ENCODE results near the gene PCSK1N. TPM values are rescaled to one million over a fixed set of nuclear protein-coding genes. Genes with fewer than 3 reads are reported as not detected.
"Not testable (repeated sequence)": the region's sequence is repeated elsewhere in the genome, so short reads cannot be mapped to it uniquely, and the experiment has no call there.

PCSK1N gene, protein sequence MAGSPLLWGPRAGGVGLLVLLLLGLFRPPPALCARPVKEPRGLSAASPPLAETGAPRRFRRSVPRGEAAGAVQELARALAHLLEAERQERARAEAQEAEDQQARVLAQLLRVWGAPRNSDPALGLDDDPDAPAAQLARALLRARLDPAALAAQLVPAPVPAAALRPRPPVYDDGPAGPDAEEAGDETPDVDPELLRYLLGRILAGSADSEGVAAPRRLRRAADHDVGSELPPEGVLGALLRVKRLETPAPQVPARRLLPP
- 18.0 TPM for polyA plus RNA-seq (2013, experiment 1 of 2)
- 12.3 TPM for polyA plus RNA-seq (2013, experiment 2 of 2)

DNA sequence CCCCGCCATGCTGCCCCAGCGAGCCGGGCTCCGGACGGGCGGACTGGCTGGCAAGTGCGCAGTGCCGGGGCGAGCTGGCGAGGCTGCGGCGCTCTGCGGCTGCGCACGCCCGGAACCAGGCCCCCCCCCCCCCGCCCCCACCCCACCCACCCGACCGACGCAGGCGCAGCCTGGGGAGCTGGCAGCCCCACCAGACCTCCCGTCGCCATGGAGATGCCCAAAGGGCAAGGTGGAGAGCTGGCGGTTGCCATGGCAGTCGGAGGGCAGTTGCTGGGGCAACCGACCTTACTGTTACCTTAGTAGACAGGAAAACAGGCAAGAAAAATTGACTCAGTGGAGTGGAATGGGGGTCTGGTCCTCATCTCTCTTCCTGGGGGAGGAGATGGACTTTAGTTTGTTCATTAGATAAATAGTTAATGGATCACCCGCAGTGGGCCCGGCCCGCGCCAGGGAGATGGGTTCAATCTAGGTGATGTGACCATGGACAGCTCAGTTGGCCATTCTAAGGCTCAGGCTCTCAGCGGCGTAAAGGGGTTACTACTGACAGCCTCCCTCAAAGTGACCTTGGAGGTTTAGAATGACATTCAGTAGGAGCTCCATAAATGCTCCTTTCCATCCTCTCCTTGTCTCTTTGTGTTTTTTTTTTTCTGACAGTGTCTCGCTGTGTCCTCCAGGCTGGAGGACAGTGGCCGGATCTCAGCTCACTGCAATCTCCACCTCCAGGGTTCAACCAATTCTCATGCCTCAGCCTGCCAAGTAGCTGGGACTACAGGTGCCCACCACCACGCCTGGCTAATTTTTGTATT lies at the start of gene PCSK1N:
Gene PCSK1N, minus strand, starts transcription at position 87 of the 806 bp plus-strand sequence. Its CDS starts 78 bp downstream, at position 9.
- Histone ChIP-seq H3K36me3 (ENCODE audit: control insufficient read depth, insufficient read depth, low read length) (no peaks in the 10 kb centered on the region), H3K27ac (ENCODE audit: low read depth, low read length, severe bottlenecking) (no peak within 1 kb of the TSS), H3K9me3 (ENCODE audit: control insufficient read depth, low read length) (no peaks in the 10 kb centered on the region), H3K4me3 (ENCODE audit: extremely low read depth, insufficient read depth, low read length, poor library complexity, severe bottlenecking) (peak within 1 kb of the TSS; percentile 37), H3K4me1 (ENCODE audit: control insufficient read depth, insufficient read depth, low read length, poor library complexity, severe bottlenecking) (no peaks in the 10 kb centered on the region)
- WGBS, 2 experiments (ENCODE audit: insufficient coverage in 2 of 2) = 33% methylated on average over 6 of the region's 35 CpGs; no CpG with 5 or more reads in 1 of the 2 experiments

DNA sequence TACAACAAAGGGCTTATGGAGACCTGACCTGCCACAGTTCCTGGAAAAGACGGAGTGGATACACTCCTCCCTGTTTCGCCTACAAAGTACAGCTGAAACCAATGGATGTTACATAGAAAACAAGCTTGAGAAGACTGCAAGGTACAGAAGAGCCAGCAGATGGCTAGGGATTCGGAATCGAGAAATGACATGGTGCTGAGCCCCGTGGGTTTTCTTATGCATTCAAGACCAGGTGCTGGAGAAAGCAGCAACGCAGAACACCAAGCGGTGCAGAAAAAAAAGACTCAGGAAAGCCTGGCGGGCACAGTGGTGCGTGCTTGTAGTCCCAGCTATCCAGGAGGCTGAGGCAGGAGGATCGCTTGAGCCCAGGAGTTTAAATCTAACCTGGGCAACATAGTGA lies 48.3 kb upstream of the PCSK1N start:
- H3K9me3 ChIP-seq (ENCODE audit: control insufficient read depth, low read length) = no peaks in the 10 kb centered on the region
- H3K36me3 ChIP-seq (ENCODE audit: control insufficient read depth, insufficient read depth, low read length) = no peaks in the 10 kb centered on the region
- WGBS, 2 experiments (ENCODE audit: insufficient coverage in 2 of 2) = 65 to 92% methylated on average over 3 to 6 of the region's 10 CpGs
- H3K4me3 ChIP-seq (ENCODE audit: extremely low read depth, insufficient read depth, low read length, poor library complexity, severe bottlenecking) = no peak overlapping the region
- H3K4me1 ChIP-seq (ENCODE audit: control insufficient read depth, insufficient read depth, low read length, poor library complexity, severe bottlenecking) = no peaks in the 10 kb centered on the region
- H3K27ac ChIP-seq (ENCODE audit: low read depth, low read length, severe bottlenecking) = no peak overlapping the region

DNA sequence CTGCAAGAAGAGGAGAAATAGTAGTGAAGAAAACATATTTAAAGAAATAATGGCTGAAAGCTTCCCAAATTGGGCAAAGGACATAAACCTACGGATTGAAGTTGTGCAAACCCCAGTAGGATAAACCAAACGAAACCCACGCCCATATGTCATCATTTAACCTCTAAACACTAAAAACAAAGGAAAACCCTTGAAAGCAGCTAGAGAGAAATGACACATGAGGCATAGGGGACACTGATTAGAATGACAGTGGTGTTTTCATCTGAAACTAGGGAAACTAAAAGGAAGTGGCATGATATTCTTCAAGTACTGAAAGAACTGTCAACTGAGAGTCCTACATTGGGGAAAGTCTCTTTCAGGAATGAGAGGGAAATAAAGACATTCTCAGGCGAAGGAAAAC lies 41.5 kb upstream of the PCSK1N start:
- H3K9me3 ChIP-seq (ENCODE audit: control insufficient read depth, low read length); H3K4me1 ChIP-seq (ENCODE audit: control insufficient read depth, insufficient read depth, low read length, poor library complexity, severe bottlenecking); H3K4me3 ChIP-seq (ENCODE audit: extremely low read depth, insufficient read depth, low read length, poor library complexity, severe bottlenecking); H3K27ac ChIP-seq (ENCODE audit: low read depth, low read length, severe bottlenecking); H3K36me3 ChIP-seq (ENCODE audit: control insufficient read depth, insufficient read depth, low read length): not testable (repeated sequence)
- WGBS, 2 experiments (ENCODE audit: insufficient coverage in 2 of 2) = no CpG with 5 or more reads among the region's 4 CpGs

DNA sequence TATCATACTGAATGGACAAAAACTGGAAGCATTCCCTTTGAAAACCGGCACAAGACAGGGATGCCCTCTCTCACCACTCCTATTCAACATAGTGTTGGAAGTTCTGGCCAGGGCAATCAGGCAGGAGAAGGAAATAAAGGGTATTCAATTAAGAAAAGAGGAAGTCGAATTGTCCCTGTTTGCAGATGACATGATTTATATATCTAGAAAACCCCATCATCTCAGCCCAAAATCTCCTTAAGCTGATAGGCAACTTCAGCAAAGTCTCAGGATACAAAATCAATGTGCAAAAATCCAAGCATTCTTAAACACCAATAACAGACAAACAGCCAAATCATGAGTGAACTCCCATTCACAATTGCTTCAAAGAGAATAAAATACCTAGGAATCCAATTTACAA lies 36.6 kb upstream of the PCSK1N start:
- not testable (repeated sequence) for H3K27ac ChIP-seq (ENCODE audit: low read depth, low read length, severe bottlenecking); H3K36me3 ChIP-seq (ENCODE audit: control insufficient read depth, insufficient read depth, low read length); H3K9me3 ChIP-seq (ENCODE audit: control insufficient read depth, low read length); H3K4me1 ChIP-seq (ENCODE audit: control insufficient read depth, insufficient read depth, low read length, poor library complexity, severe bottlenecking); H3K4me3 ChIP-seq (ENCODE audit: extremely low read depth, insufficient read depth, low read length, poor library complexity, severe bottlenecking)
- no CpG with 5 or more reads among the region's 2 CpGs for WGBS, 2 experiments (ENCODE audit: insufficient coverage in 2 of 2)

DNA sequence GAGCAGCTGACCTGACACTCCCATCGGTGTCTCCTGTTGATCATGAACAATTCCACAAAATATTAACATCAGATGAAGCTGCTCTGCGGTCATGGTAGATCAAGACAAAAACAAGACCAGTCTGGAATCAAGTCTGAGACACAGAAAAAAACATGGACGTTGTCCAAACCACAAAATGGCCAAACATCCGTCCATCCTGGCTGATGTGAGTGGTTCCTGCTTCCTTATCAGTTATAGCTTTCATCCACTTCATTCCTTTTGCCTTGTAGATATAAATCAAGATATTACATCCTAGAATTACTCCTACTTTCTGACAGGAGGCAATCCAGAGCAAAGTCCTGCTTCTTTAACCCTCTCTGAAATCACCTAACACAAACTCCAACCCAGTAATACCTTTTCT lies 28.8 kb upstream of the PCSK1N start:
- Histone ChIP-seq H3K27ac (ENCODE audit: low read depth, low read length, severe bottlenecking) (no peak overlapping the region), H3K4me3 (ENCODE audit: extremely low read depth, insufficient read depth, low read length, poor library complexity, severe bottlenecking) (no peak overlapping the region), H3K4me1 (ENCODE audit: control insufficient read depth, insufficient read depth, low read length, poor library complexity, severe bottlenecking) (peaks cover 5% of the 10 kb centered on the region), H3K36me3 (ENCODE audit: control insufficient read depth, insufficient read depth, low read length) (no peaks in the 10 kb centered on the region), H3K9me3 (ENCODE audit: control insufficient read depth, low read length) (no peaks in the 10 kb centered on the region)
- WGBS, 2 experiments (ENCODE audit: insufficient coverage in 2 of 2) = 90% methylated on average over 3 of the region's 4 CpGs; no CpG with 5 or more reads in 1 of the 2 experiments

DNA sequence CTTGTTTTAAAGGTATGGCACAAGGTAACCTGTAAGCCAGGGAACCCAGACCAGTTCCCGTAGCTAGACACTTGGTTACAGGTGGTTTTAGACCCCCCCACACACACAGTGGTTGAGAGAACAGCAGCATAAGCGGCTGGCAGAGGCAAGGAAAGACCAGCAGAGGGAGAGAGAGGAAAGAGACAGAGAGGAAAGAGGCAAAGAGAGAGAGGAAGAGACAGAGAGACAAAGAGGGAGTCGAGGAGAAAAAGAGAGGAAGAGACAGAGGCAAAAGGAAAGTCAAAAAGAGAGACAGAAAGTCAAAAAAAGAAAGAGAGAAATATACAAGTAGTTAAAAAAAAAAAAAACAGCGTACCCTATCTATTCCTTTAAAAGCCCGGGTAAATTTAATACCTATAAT lies 19.5 kb upstream of the PCSK1N start:
- Histone ChIP-seq H3K4me3 (ENCODE audit: extremely low read depth, insufficient read depth, low read length, poor library complexity, severe bottlenecking) (no peak overlapping the region), H3K9me3 (ENCODE audit: control insufficient read depth, low read length) (no peaks in the 10 kb centered on the region), H3K27ac (ENCODE audit: low read depth, low read length, severe bottlenecking) (no peak overlapping the region), H3K4me1 (ENCODE audit: control insufficient read depth, insufficient read depth, low read length, poor library complexity, severe bottlenecking) (no peaks in the 10 kb centered on the region), H3K36me3 (ENCODE audit: control insufficient read depth, insufficient read depth, low read length) (no peaks in the 10 kb centered on the region)
- WGBS, 2 experiments (ENCODE audit: insufficient coverage in 2 of 2) = 50% methylated on average over 1 of the region's 5 CpGs; no CpG with 5 or more reads in 1 of the 2 experiments

DNA sequence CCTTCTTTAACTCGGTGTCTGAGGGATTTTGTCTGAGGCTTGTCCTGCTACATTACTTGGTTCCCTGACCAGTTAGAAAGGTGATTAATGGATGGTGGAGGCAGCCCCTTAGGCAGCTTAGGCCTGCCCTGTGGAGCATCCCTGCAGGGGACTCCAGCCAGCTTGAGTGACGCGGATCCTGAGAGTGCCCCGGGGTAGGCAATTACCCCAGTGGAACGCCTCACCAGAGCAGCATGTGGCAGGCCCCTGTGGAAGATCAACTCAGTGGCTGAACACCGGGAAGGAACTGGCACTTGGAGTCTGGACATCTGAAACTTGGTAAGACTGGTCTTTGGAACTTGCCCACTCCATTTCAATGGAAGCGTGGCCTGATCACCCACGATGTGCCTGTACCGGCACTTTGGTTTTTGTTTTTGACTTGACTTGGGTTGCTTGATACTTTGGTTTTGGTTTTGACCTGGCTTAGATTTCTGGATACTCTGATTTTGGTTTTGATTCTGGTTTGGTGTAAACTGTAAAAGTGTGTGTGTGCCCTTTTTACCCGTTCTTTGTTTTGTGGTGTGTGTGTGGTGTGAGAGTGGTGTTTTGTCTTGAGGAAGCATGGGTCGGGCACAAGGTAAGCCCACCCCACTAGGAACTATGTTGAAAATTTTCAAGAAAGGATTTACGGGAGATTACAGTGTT lies 18.9 kb upstream of the PCSK1N start:
- 93 to 94% methylated on average over 3 to 5 of the region's 12 CpGs for WGBS, 2 experiments (ENCODE audit: insufficient coverage in 2 of 2)

DNA sequence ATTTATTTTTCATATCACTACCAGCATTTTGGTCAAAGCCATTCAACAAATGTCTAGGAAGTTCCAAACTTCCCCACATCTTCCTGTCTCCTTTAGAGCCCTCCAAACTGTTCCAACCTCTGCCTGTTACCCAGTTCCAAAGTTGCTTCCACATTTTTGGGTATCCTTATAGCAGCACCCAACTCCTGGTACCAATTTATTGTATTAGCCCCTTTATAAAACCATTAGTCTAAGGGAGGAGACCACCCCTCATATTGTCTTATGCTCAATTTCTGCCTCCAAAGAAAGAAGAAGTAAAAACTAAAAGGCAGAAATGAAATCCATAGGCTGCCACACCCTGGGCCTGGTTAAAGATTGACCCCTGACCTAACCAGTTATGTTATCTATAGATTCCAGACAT lies 18.1 kb upstream of the PCSK1N start:
- not testable (repeated sequence) for H3K9me3 ChIP-seq (ENCODE audit: control insufficient read depth, low read length); H3K4me1 ChIP-seq (ENCODE audit: control insufficient read depth, insufficient read depth, low read length, poor library complexity, severe bottlenecking); H3K36me3 ChIP-seq (ENCODE audit: control insufficient read depth, insufficient read depth, low read length); H3K4me3 ChIP-seq (ENCODE audit: extremely low read depth, insufficient read depth, low read length, poor library complexity, severe bottlenecking); H3K27ac ChIP-seq (ENCODE audit: low read depth, low read length, severe bottlenecking)

More for the DNA sequence above, 18.9 kb upstream of the PCSK1N start:
- not testable (repeated sequence) for H3K9me3 ChIP-seq (ENCODE audit: control insufficient read depth, low read length); H3K4me3 ChIP-seq (ENCODE audit: extremely low read depth, insufficient read depth, low read length, poor library complexity, severe bottlenecking); H3K27ac ChIP-seq (ENCODE audit: low read depth, low read length, severe bottlenecking); H3K4me1 ChIP-seq (ENCODE audit: control insufficient read depth, insufficient read depth, low read length, poor library complexity, severe bottlenecking); H3K36me3 ChIP-seq (ENCODE audit: control insufficient read depth, insufficient read depth, low read length)

DNA sequence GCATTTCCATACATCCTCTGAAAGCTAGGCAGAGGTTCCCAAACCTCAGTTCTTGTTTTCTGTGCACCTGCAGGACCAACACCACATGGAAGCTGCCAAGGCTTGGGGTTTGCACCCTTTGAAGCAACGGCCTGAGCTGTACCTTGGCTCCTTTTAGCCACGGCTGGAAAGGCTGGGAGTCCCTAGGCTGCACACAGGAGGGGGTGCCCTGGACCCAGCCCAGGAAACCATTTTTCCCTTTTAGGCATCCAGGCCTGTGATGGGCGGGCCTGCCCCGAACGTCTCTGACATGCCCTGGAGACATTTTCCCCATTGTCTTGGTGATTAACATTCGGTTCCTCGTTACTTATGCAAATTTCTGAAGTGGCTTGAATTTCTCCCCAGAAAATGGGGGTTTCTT lies 17.4 kb upstream of the PCSK1N start:
- H3K9me3 ChIP-seq (ENCODE audit: control insufficient read depth, low read length) = no peaks in the 10 kb centered on the region

DNA sequence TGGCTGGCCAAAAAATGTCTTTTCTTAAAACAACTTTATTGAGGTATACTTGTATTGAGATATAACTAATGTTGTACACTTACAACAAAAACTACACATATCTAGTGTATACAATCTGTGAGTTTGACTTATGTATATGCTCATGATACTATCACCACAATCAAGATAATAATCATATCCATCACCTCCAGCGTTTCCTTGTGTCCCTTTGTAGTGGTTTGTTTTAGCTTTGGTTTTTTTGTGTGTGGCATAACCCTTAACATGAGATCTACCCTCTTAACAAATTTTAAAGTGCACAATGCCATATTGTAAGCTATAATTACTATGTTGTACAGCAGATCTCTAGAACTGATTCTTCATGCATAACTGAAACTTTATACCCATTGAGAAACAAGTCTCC lies 13.4 kb upstream of the PCSK1N start:
- WGBS, 2 experiments (ENCODE audit: insufficient coverage in 2 of 2) = no CpG with 5 or more reads among the region's 1 CpG
- H3K4me1 ChIP-seq (ENCODE audit: control insufficient read depth, insufficient read depth, low read length, poor library complexity, severe bottlenecking) = no peaks in the 10 kb centered on the region

More for the DNA sequence above, 17.4 kb upstream of the PCSK1N start:
- Histone ChIP-seq H3K4me3 (ENCODE audit: extremely low read depth, insufficient read depth, low read length, poor library complexity, severe bottlenecking) (no peak overlapping the region), H3K4me1 (ENCODE audit: control insufficient read depth, insufficient read depth, low read length, poor library complexity, severe bottlenecking) (no peaks in the 10 kb centered on the region), H3K27ac (ENCODE audit: low read depth, low read length, severe bottlenecking) (no peak overlapping the region), H3K36me3 (ENCODE audit: control insufficient read depth, insufficient read depth, low read length) (no peaks in the 10 kb centered on the region)
- WGBS, 2 experiments (ENCODE audit: insufficient coverage in 2 of 2) = 80 to 81% methylated on average over 3 to 4 of the region's 7 CpGs

More for the DNA sequence above, 13.4 kb upstream of the PCSK1N start:
- Histone ChIP-seq H3K9me3 (ENCODE audit: control insufficient read depth, low read length) (no peaks in the 10 kb centered on the region), H3K36me3 (ENCODE audit: control insufficient read depth, insufficient read depth, low read length) (no peaks in the 10 kb centered on the region), H3K27ac (ENCODE audit: low read depth, low read length, severe bottlenecking) (no peak overlapping the region), H3K4me3 (ENCODE audit: extremely low read depth, insufficient read depth, low read length, poor library complexity, severe bottlenecking) (no peak overlapping the region)

Measured in mesodermal cell (in vitro differentiated cells).